ENCODE data around the gene RASAL2. TPM values are rescaled to one million over a fixed set of nuclear protein-coding genes. Genes with fewer than 3 reads are reported as not detected.

Gene RASAL2
- total and polyA plus RNA-seq, 2 of the 13 experiments (the other 11 are each of a cell fraction or from before 2014, with no cell fraction given), result 5.4 to 5.9 TPM

- peak; percentile 5; the same call in 1 of the 2 replicates for TF ChIP-seq RERE (CRISPR knock-in tag; IDR thresholded peaks at IDR 0.05; ENCODE audit: low read depth)
- TF ChIP-seq ZNF770 (CRISPR knock-in tag; IDR thresholded peaks at IDR 0.05), result no peak
- no peak for TF ChIP-seq ZNF280B (CRISPR knock-in tag; IDR thresholded peaks at IDR 0.05; ENCODE audit: borderline replicate concordance)
- no peak for TF ChIP-seq ESRRA (CRISPR knock-in tag; IDR thresholded peaks at IDR 0.05; ENCODE audit: low read depth)
- no peak for TF ChIP-seq PREB (CRISPR knock-in tag; IDR thresholded peaks at IDR 0.05)
- TF ChIP-seq TRIM24 (CRISPR knock-in tag; IDR thresholded peaks at IDR 0.05), result no peak
- TF ChIP-seq ZC3H13 (CRISPR knock-in tag; IDR thresholded peaks at IDR 0.05), result no peak
- TF ChIP-seq MAZ (IDR thresholded peaks at IDR 0.05; ENCODE audit: borderline replicate concordance, low read depth, low read length), result no peak
- no peak for TF ChIP-seq MAZ (CRISPR knock-in tag; IDR thresholded peaks at IDR 0.05; ENCODE audit: low read depth)
- no peak for TF ChIP-seq NAIF1 (CRISPR knock-in tag; IDR thresholded peaks at IDR 0.05; ENCODE audit: borderline replicate concordance)
- TF ChIP-seq ZSCAN29 (CRISPR knock-in tag; conservative IDR thresholded peaks at IDR 0.05), result no peak
- no peak for TF ChIP-seq HNRNPK (IDR thresholded peaks at IDR 0.05; ENCODE audit: low read depth, low read length, poor library complexity, severe bottlenecking)
- TF ChIP-seq FIP1L1 (IDR thresholded peaks at IDR 0.05; ENCODE audit: borderline replicate concordance, insufficient read depth, low read depth, low read length), result no peak
- no peak for TF ChIP-seq ZNF574 (CRISPR knock-in tag; IDR thresholded peaks at IDR 0.05)
- no peak for TF ChIP-seq ZNF577 (CRISPR knock-in tag; IDR thresholded peaks at IDR 0.05; ENCODE audit: borderline replicate concordance, low read depth)
These were observed 38.0 kb upstream of the RASAL2 start (continued) for GRCh38 chr1:178055779-178056471.

Measured in HepG2 (cell line).